Large intestine (tissue), 3 donors: Measurements from ENCODE around the gene SARS1. TPM values are rescaled to one million over a fixed set of nuclear protein-coding genes. Genes with fewer than 3 reads are reported as not detected.
A peak's percentile ranks its signal among the peaks of the same experiment; 100 is the strongest.
"Not testable (repeated sequence)": the region's sequence is repeated elsewhere in the genome, so short reads cannot be mapped to it uniquely, and the experiment has no call there.

Source experiments
- DNase-seq, 2 donors: peaks; one replicate each; pipeline versions ENCODE4 v3.0.0 to v3.0.0-alpha.2; 2013
- H3K27ac ChIP-seq: one replicate; pipeline ENCODE4 v1.5.1; 2013; ENCODE audit warnings: low read length
- H3K27me3 ChIP-seq: 2 replicates; pipeline ENCODE4 v1.6.1; 2013; ENCODE audit warnings: low read length; ENCODE audit not compliant: control insufficient read depth, insufficient read depth
- H3K36me3 ChIP-seq: 2 replicates; pipeline ENCODE4 v1.6.1; 2013; ENCODE audit warnings: low read length; ENCODE audit not compliant: control insufficient read depth, insufficient read depth
- H3K4me1 ChIP-seq: one replicate; pipeline ENCODE4 v1.6.1; 2013; ENCODE audit warnings: low read length; ENCODE audit not compliant: control insufficient read depth, insufficient read depth
- H3K4me3 ChIP-seq: one replicate; pipeline ENCODE4 v1.5.1; 2013; ENCODE audit warnings: low read length
- H3K9me3 ChIP-seq: one replicate; pipeline ENCODE4 v1.6.1; 2013; ENCODE audit warnings: mild to moderate bottlenecking, low read depth, low read length, moderate library complexity; ENCODE audit not compliant: control insufficient read depth
- WGBS: methylation state at CpG from one replicate; pipeline ENCODE4 v1.1.5; 2013; ENCODE audit warnings: low lambda C conversion rate; ENCODE audit not compliant: insufficient coverage; 5-methylcytosine and 5-hydroxymethylcytosine counted together
- polyA plus RNA-seq: library from polyadenylated mRNA; unstranded; fragments of 120-200 nt; gene quantifications from one replicate; pipeline ENCODE4 v1.2.1, GENCODE V29; 2013

The SARS1 gene
- polyA plus RNA-seq, 1 donor = 112 TPM

GRCh38 chr1:109277434-109278204 is 63.9 kb downstream of the SARS1 start:
- peak; percentile 91 to 94 for DNase-seq
- H3K4me1 ChIP-seq = peaks cover 67% of the 10 kb centered on the region
- peaks cover 2% of the 10 kb centered on the region for H3K9me3 ChIP-seq
- peak overlapping the region; percentile 87 for H3K27ac ChIP-seq
- H3K4me3 ChIP-seq = no peak overlapping the region
- no peaks in the 10 kb centered on the region for H3K27me3 ChIP-seq
- H3K36me3 ChIP-seq = peaks cover 11% of the 10 kb centered on the region
- WGBS = no CpG with 5 or more reads among the region's 7 CpGs

- no peaks in the 10 kb centered on the region for H3K9me3 ChIP-seq
- DNase-seq = no peak
- H3K36me3 ChIP-seq = peaks cover 11% of the 10 kb centered on the region
- WGBS = 94% methylated on average over 3 of the region's 5 CpGs
- peaks cover 54% of the 10 kb centered on the region for H3K4me1 ChIP-seq
- H3K4me3 ChIP-seq = no peak overlapping the region
- no peak overlapping the region for H3K27ac ChIP-seq
- no peaks in the 10 kb centered on the region for H3K27me3 ChIP-seq
Measured at GRCh38 chr1:109279615-109280278, 66.0 kb downstream of the SARS1 start.

- Histone ChIP-seq H3K27me3 (no peaks in the 10 kb centered on the region), H3K9me3 (no peaks in the 10 kb centered on the region), H3K27ac (no peak overlapping the region), H3K4me3 (no peak overlapping the region), H3K4me1 (peaks cover 43% of the 10 kb centered on the region), H3K36me3 (peaks cover 11% of the 10 kb centered on the region)
- 100% methylated on average over 1 of the region's 12 CpGs for WGBS
- no peak for DNase-seq
Measured at GRCh38 chr1:109280862-109281261, 67.1 kb downstream of the SARS1 start.

- H3K36me3 ChIP-seq = peaks cover 11% of the 10 kb centered on the region
- peak overlapping the region; percentile 62 for H3K4me3 ChIP-seq
- no CpG with 5 or more reads among the region's 28 CpGs for WGBS
- DNase-seq = no peak
- no peaks in the 10 kb centered on the region for H3K27me3 ChIP-seq
- no peaks in the 10 kb centered on the region for H3K9me3 ChIP-seq
- peaks cover 38% of the 10 kb centered on the region for H3K4me1 ChIP-seq
- no peak overlapping the region for H3K27ac ChIP-seq
Measured at GRCh38 chr1:109281680-109282496, 68.2 kb downstream of the SARS1 start.

GRCh38 chr1:109282497-109282951 is 68.8 kb downstream of the SARS1 start:
- H3K4me3 ChIP-seq = peak overlapping the region; percentile 62
- peak in 1 of 2 donors; percentile 42 for DNase-seq

GRCh38 chr1:109282952-109283747 is 69.4 kb downstream of the SARS1 start, which contains the start of gene PSRC1:
TSS of gene PSRC1 (minus strand) at chr1:109283145.
- no peaks in the 10 kb centered on the region for H3K9me3 ChIP-seq
- peak; percentile 96 to 98 for DNase-seq
- no CpG with 5 or more reads among the region's 56 CpGs for WGBS
- H3K27ac ChIP-seq = peak within 1 kb of the TSS; percentile 86
- H3K4me1 ChIP-seq = peaks cover 25% of the 10 kb centered on the region
- peak within 1 kb of the TSS; percentile 62 for H3K4me3 ChIP-seq
- H3K36me3 ChIP-seq = peaks cover 11% of the 10 kb centered on the region
- H3K27me3 ChIP-seq = no peaks in the 10 kb centered on the region

More at GRCh38 chr1:109282497-109282951, 68.8 kb downstream of the SARS1 start:
- peaks cover 11% of the 10 kb centered on the region for H3K36me3 ChIP-seq
- H3K27me3 ChIP-seq = no peaks in the 10 kb centered on the region
- no CpG with 5 or more reads among the region's 10 CpGs for WGBS
- H3K4me1 ChIP-seq = peaks cover 31% of the 10 kb centered on the region
- H3K9me3 ChIP-seq = no peaks in the 10 kb centered on the region
- peak overlapping the region; percentile 86 for H3K27ac ChIP-seq

GRCh38 chr1:109283748-109284600 is 70.3 kb downstream of the SARS1 start:
- H3K9me3 ChIP-seq = no peaks in the 10 kb centered on the region
- peak overlapping the region; percentile 86 for H3K27ac ChIP-seq
- no peaks in the 10 kb centered on the region for H3K27me3 ChIP-seq
- peak overlapping the region; percentile 62 for H3K4me3 ChIP-seq
- no peak for DNase-seq
- H3K36me3 ChIP-seq = peaks cover 11% of the 10 kb centered on the region
- peaks cover 20% of the 10 kb centered on the region for H3K4me1 ChIP-seq
- WGBS = 60% methylated on average over 1 of the region's 17 CpGs

GRCh38 chr1:109286762-109287161 is 73.0 kb downstream of the SARS1 start:
- H3K27ac ChIP-seq, DNase-seq, H3K4me3 ChIP-seq, H3K27me3 ChIP-seq, H3K9me3 ChIP-seq, H3K36me3 ChIP-seq: not testable (repeated sequence)
- no CpG with 5 or more reads among the region's 5 CpGs for WGBS
- H3K4me1 ChIP-seq = peaks cover 16% of the 10 kb centered on the region
